ENCODE results near the gene ARID3A. TPM values are rescaled to one million over a fixed set of nuclear protein-coding genes. Genes with fewer than 3 reads are reported as not detected.

Gene ARID3A
- total and polyA plus RNA-seq, 2 of the 13 experiments (the other 11 are each of a cell fraction or from before 2014, with no cell fraction given), result 71.3 to 77.9 TPM

DNA sequence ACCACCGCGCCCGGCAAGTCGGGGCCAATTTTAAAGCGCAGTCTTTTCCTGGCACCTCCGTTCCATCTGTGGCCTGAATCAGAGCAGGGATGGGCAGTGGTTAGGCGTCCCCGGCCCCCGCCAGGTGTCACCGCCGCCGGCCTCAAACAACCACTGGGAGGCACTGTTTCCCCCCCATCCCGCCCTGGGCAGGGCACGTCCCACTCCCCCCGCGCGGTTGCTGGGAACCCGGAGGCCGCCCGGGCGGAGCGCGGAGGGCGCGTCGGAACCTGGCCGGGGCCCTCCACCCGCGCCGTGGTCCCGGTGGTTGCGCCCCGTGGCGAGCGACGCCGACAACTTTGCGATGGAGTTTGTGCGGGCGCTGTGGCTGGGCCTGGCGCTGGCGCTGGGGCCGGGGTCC is 74.3 kb downstream of the ARID3A start, which contains the start of gene GRIN3B (continued):
- TF ChIP-seq, protein P1, sequence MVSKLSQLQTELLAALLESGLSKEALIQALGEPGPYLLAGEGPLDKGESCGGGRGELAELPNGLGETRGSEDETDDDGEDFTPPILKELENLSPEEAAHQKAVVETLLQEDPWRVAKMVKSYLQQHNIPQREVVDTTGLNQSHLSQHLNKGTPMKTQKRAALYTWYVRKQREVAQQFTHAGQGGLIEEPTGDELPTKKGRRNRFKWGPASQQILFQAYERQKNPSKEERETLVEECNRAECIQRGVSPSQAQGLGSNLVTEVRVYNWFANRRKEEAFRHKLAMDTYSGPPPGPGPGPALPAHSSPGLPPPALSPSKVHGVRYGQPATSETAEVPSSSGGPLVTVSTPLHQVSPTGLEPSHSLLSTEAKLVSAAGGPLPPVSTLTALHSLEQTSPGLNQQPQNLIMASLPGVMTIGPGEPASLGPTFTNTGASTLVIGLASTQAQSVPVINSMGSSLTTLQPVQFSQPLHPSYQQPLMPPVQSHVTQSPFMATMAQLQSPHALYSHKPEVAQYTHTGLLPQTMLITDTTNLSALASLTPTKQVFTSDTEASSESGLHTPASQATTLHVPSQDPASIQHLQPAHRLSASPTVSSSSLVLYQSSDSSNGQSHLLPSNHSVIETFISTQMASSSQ (IDR thresholded peaks at IDR 0.05; ENCODE audit: low read depth), result no peak
- TF ChIP-seq, protein P1 (CRISPR knock-in tag; IDR thresholded peaks at IDR 0.05; ENCODE audit: borderline replicate concordance), result no peak
- TF ChIP-seq ZNF264 (CRISPR knock-in tag; IDR thresholded peaks at IDR 0.05), result no peak
- TF ChIP-seq MATR3 (CRISPR knock-in tag; IDR thresholded peaks at IDR 0.05), result no peak
- TF ChIP-seq, protein P2, sequence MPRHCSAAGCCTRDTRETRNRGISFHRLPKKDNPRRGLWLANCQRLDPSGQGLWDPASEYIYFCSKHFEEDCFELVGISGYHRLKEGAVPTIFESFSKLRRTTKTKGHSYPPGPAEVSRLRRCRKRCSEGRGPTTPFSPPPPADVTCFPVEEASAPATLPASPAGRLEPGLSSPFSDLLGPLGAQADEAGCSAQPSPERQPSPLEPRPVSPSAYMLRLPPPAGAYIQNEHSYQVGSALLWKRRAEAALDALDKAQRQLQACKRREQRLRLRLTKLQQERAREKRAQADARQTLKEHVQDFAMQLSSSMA (CRISPR knock-in tag; IDR thresholded peaks at IDR 0.05), result no peak
- TF ChIP-seq, protein P3, sequence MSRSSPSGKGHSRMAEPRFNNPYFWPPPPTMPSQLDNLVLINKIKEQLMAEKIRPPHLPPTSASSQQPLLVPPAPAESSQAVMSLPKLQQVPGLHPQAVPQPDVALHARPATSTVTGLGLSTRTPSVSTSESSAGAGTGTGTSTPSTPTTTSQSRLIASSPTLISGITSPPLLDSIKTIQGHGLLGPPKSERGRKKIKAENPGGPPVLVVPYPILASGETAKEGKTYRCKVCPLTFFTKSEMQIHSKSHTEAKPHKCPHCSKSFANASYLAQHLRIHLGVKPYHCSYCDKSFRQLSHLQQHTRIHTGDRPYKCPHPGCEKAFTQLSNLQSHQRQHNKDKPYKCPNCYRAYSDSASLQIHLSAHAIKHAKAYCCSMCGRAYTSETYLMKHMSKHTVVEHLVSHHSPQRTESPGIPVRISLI (CRISPR knock-in tag; IDR thresholded peaks at IDR 0.05; ENCODE audit: borderline replicate concordance), result no peak
- TF ChIP-seq CENPX (CRISPR knock-in tag; IDR thresholded peaks at IDR 0.05), result no peak
- peak; percentile 10; the same call in 1 of the 2 replicates for TF ChIP-seq ZNF777 (CRISPR knock-in tag; IDR thresholded peaks at IDR 0.05)
- TF ChIP-seq, protein P4, sequence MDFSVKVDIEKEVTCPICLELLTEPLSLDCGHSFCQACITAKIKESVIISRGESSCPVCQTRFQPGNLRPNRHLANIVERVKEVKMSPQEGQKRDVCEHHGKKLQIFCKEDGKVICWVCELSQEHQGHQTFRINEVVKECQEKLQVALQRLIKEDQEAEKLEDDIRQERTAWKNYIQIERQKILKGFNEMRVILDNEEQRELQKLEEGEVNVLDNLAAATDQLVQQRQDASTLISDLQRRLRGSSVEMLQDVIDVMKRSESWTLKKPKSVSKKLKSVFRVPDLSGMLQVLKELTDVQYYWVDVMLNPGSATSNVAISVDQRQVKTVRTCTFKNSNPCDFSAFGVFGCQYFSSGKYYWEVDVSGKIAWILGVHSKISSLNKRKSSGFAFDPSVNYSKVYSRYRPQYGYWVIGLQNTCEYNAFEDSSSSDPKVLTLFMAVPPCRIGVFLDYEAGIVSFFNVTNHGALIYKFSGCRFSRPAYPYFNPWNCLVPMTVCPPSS (IDR thresholded peaks at IDR 0.05), result no peak
- TF ChIP-seq PAWR (CRISPR knock-in tag; IDR thresholded peaks at IDR 0.05; ENCODE audit: borderline replicate concordance), result no peak
- TF ChIP-seq, protein P5, sequence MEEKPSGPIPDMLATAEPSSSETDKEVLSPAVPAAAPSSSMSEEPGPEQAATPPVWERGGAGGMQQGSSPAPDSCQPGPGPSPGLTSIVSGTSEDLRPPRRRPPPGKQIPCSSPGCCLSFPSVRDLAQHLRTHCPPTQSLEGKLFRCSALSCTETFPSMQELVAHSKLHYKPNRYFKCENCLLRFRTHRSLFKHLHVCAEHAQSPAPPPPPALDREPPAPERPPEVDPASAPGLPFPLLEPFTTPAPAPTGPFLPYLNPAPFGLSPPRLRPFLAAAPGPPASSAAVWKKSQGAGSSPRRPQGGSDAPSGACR (CRISPR knock-in tag; IDR thresholded peaks at IDR 0.05), result 0 out of 2 replicates have a peak, but pooled peaks have one; percentile 39
- TF ChIP-seq, protein P6, sequence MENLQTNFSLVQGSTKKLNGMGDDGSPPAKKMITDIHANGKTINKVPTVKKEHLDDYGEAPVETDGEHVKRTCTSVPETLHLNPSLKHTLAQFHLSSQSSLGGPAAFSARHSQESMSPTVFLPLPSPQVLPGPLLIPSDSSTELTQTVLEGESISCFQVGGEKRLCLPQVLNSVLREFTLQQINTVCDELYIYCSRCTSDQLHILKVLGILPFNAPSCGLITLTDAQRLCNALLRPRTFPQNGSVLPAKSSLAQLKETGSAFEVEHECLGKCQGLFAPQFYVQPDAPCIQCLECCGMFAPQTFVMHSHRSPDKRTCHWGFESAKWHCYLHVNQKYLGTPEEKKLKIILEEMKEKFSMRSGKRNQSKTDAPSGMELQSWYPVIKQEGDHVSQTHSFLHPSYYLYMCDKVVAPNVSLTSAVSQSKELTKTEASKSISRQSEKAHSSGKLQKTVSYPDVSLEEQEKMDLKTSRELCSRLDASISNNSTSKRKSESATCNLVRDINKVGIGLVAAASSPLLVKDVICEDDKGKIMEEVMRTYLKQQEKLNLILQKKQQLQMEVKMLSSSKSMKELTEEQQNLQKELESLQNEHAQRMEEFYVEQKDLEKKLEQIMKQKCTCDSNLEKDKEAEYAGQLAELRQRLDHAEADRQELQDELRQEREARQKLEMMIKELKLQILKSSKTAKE (CRISPR knock-in tag; IDR thresholded peaks at IDR 0.05; ENCODE audit: borderline replicate concordance), result no peak
- no peak for TF ChIP-seq FOXP1 (IDR thresholded peaks at IDR 0.05)
- TF ChIP-seq FOXP1 (CRISPR knock-in tag; IDR thresholded peaks at IDR 0.05), result no peak
- 0 out of 2 replicates have a peak, but pooled peaks have one; percentile 32 for TF ChIP-seq ZKSCAN8 (CRISPR knock-in tag; IDR thresholded peaks at IDR 0.05; ENCODE audit: borderline replicate concordance)
- no peak for TF ChIP-seq ZNF549 (CRISPR knock-in tag; IDR thresholded peaks at IDR 0.05)
- TF ChIP-seq, protein P7, sequence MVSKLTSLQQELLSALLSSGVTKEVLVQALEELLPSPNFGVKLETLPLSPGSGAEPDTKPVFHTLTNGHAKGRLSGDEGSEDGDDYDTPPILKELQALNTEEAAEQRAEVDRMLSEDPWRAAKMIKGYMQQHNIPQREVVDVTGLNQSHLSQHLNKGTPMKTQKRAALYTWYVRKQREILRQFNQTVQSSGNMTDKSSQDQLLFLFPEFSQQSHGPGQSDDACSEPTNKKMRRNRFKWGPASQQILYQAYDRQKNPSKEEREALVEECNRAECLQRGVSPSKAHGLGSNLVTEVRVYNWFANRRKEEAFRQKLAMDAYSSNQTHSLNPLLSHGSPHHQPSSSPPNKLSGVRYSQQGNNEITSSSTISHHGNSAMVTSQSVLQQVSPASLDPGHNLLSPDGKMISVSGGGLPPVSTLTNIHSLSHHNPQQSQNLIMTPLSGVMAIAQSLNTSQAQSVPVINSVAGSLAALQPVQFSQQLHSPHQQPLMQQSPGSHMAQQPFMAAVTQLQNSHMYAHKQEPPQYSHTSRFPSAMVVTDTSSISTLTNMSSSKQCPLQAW (CRISPR knock-in tag; IDR thresholded peaks at IDR 0.05), result no peak
- TF ChIP-seq, protein P8, sequence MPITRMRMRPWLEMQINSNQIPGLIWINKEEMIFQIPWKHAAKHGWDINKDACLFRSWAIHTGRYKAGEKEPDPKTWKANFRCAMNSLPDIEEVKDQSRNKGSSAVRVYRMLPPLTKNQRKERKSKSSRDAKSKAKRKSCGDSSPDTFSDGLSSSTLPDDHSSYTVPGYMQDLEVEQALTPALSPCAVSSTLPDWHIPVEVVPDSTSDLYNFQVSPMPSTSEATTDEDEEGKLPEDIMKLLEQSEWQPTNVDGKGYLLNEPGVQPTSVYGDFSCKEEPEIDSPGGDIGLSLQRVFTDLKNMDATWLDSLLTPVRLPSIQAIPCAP (CRISPR knock-in tag; IDR thresholded peaks at IDR 0.05; ENCODE audit: low read depth), result no peak

All from HepG2 (cell line).